GM15510 (cell line): ENCODE results near the gene FBXO44.

Experiments
- POLR2A ChIP-seq: IDR thresholded peaks from 3 replicates; pipeline ENCODE4 v1.6.1; 2011; ENCODE audit warnings: borderline replicate concordance; ENCODE audit not compliant: insufficient read length; ENCODE audit errors: extremely low read depth

Gene FBXO44

DNA sequence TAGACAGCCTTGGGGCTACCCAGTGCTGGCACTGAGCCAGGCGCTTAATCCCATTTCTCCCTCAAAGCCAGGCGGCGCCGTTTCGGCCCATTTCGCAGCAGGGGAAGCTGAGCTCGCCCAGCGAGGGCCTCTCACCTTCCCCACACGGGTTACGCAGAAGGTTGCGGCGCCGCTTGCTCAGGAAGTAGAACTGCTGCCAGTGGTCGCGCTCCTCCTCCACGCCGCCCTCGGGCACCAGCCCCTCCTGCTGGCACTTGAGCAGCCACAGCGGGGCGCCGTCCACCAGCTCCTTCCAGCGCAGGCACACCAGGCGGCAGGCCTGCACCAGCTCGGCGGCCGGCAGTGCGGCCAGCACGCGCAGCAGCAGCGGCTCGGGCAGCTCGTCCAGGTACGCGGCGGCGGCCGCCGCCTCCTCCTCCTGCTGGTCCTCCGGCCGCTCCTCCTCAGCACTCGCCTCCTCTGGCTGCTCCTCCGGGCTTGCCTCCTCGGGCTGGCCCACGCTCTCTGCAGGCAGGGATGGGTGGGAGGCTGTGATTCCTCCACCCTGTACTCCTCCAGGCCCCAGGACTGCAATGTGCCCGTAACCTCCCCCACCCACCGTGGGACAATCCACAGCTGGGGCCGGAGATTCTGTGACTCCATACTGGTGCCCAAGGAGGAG is 4.2 kb upstream of the FBXO44 start:
- no peak for TF ChIP-seq POLR2A

DNA sequence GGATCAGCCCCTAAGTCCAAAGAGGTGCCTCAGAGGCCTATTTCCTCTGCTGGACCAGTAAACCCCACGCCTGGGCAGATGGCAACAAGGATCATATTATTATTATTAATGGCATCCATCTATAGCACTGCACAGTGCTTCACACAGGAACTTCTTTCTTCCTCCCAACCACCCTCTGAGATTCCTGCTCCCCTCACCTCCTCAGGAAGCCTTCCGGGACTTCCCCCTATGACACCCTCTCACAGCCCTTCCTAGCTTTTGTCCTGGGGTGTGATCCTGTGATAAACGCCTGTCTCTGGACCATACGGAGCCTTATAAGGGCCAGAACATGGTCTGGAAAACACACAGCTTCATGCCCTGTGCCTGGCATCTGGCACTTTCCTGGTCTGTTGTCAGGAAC is 3.7 kb upstream of the FBXO44 start:
- no peak for TF ChIP-seq POLR2A

DNA sequence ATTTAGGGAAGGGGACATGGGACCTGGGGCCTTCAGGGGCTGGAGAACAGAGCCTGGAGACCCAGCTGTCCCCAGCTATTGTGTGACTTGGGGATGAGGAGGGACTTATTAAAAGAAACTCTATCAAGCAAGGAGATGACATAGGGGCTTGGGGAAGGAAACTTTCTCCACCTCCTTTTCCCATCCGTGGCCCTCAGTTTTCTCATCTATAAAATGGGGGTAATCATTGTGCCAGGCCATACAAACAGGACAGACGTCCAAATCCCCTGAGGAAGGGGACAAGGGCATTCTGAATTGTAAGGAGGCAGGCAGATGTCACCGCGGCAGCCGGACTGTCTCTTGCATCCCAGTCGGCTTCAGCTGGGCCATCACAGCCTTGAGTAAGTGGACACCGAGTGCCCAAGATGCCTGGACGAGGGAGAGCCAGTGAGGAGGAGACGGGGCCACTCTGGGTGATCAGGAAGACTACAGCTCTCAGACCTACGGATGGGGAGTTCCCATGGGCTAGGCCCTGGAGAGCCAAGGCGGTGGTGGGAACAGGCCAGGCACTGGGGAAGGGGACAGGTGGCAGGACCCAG is 2.4 kb upstream of the FBXO44 start:
- TF ChIP-seq POLR2A: no peak

DNA sequence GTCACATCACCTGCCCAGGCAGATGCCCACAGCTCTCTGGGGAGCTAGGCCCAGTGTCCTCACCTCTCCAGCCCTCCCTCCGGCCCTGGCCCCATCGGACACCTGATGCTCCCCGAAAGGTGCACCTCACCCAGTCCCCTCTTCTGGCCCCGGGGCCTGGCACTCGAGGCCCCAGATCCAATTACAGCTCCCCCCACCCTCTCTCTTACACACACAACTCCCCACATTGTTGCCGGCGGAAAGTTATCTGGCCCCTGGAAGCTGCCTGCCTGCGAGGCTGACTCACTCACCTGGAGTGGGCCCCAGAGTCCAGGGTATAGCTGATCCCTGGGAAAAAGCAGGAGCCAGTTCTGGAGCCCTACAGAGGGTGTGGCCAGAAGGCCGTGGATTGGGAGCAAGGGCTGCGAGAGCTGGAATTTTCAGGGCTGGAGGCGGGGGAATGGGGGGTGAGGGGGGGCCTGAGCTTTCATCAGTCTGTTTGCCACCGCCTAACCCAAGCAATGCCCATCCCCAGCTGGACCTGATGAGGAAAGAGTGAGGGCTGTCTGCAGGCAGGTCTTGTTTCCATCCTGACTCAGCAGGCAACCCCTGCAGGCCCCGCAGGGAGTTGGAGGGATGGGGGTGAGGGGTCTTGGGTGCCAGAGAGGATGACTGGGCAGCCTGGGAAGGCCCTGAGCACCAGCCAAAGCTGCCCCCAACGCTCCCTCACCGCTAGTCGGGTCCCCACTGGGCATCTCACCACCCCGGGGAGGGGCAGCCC is 1.4 kb upstream of the FBXO44 start:
- TF ChIP-seq POLR2A: no peak

DNA sequence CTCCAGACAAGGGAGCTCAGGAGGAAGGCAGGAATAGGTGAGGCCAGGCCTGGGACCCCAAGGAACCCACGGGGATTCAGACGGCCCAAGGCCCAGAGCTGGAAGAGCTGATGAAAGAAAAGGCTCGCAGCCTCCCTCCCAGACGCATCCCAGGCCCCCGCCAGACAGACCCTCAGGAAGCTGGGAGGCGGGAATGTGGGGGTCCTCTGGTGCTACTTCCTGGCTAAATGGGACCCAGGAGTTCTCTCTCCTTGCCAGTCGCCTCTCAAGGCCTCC is 878 bp upstream of the FBXO44 start:
- TF ChIP-seq POLR2A: no peak

- no peak for TF ChIP-seq POLR2A
Measured at GRCh38 chr1:11654939-11655808, 497 bp downstream of the FBXO44 start.

GRCh38 chr1:11657654-11658053 is 3.0 kb downstream of the FBXO44 start:
- TF ChIP-seq POLR2A: no peak

- no peak for TF ChIP-seq POLR2A
Measured at GRCh38 chr1:11658542-11658941, 3.9 kb downstream of the FBXO44 start.

- no peak for TF ChIP-seq POLR2A
Measured at GRCh38 chr1:11659748-11660147, 5.1 kb downstream of the FBXO44 start.

GRCh38 chr1:11661103-11661502 is 6.4 kb downstream of the FBXO44 start:
- no peak for TF ChIP-seq POLR2A

DNA sequence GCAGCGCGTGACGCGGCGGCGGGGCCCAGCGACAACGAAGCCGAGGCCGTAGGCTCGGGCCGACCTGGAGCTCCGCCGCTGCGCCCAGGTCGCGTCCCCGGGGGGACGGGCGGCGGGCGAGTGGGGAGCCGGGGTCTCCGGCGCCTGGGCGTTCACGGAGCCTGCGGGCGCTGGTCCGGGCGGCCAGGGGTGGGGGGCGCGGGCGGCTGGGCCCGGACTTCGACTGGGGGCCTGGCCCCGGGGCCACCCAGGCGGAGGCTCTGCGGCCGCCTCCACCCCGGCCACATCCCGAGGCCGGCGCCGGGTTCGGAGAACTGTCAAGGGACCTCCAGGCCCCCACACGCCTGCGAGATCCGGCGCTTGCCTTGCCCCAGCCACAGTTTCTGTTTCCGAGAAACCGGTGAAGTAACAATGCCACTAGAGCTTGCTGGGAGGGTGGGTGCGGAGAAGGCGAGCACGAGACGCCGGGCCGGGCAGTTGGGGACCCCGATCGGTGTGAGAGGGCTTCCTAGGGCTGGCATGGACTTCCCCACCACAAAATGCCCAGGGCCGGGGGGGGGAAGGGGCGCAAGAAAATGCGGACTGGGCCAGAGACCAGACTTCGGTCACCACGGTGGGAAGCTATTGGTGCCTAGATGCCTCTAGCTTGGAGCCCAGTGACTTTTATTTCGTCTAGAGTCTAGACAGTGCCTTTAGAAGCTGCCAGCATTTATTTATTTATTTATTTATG is 9.8 kb downstream of the FBXO44 start:
- peak; percentile 40 for TF ChIP-seq POLR2A

- TF ChIP-seq POLR2A: no peak
Measured at GRCh38 chr1:11668516-11668915, 13.8 kb downstream of the FBXO44 start.

GRCh38 chr1:11670747-11671146 is 16.1 kb downstream of the FBXO44 start:
- no peak for TF ChIP-seq POLR2A

- TF ChIP-seq POLR2A: no peak
Measured at GRCh38 chr1:11671205-11671543, 16.5 kb downstream of the FBXO44 start.
